Left lung (tissue), 10 donors: ENCODE data around the gene TST. TPM values are rescaled to one million over a fixed set of nuclear protein-coding genes. Genes with fewer than 3 reads are reported as not detected.

Experiments used
- ATAC-seq: fragments of 200-7000 bp; cut with Tn5 transposase; one replicate; pipeline ENCODE4 v1.9.1; 2020; ENCODE audit warnings: moderate library complexity
- DNase-seq, 4 donors: peaks; one replicate each; pipeline ENCODE4 v3.0.0-alpha.2; 2013 to 2020
- H3K27ac ChIP-seq, 2 donors: fragments of 200-600 bp; sonication (generic) in 1 of 2; one replicate each; pipeline versions ENCODE4 v1.5.0 to v1.8.0; 2020 to 2021
- H3K27me3 ChIP-seq, 2 donors: fragments of 200-600 bp; sonication (generic) in 1 of 2; one replicate each; pipeline versions ENCODE4 v1.5.0 to v1.8.0; 2020 to 2021
- H3K36me3 ChIP-seq, 2 donors: fragments of 200-600 bp; sonication (generic) in 1 of 2; one replicate each; pipeline versions ENCODE4 v1.5.0 to v1.8.0; 2020 to 2021
- H3K4me1 ChIP-seq, 2 donors: fragments of 200-600 bp; one replicate each; pipeline ENCODE4 v1.8.0; 2021
- H3K4me3 ChIP-seq, 2 donors: fragments of 200-600 bp; sonication (generic) in 1 of 2; one replicate each; pipeline versions ENCODE4 v1.5.0 to v1.8.0; 2020 to 2021; ENCODE audit warnings: mild to moderate bottlenecking in 1 of 2
- H3K9me3 ChIP-seq, 2 donors: fragments of 200-600 bp; sonication (generic) in 1 of 2; one replicate each; pipeline versions ENCODE4 v1.5.0 to v1.8.0; 2020 to 2021
- intact Hi-C, 2 donors: fragments of 100-400 bp; cut with DNase I; formaldehyde crosslinking; loops; one replicate each; pipeline versions ENCODE4 v1.11.2 to v1.14.2; 2022
- polyA plus RNA-seq, 6 donors: library from polyadenylated mRNA; unstranded; fragments of 120-200 nt; gene quantifications; one replicate each; pipeline ENCODE4 v1.2.1, GENCODE V29; 2013; ENCODE audit not compliant: insufficient read length in 6 of 6
- total RNA-seq, 2 donors: library from RNA; stranded (reverse); fragmentation: NEBNext Ultra II Directional; extraction: Animal tissue kit (Norgen Biotek cat#: 25700); gene quantifications; one replicate each; pipeline ENCODE4 v1.2.1, GENCODE V29; 2021
- TF ChIP-seq, protein P1 (sequence below), 2 donors: fragments of 200-600 bp; sonication (generic) in 1 of 2; IDR thresholded peaks; one replicate each; pipeline versions ENCODE4 v1.5.0 to v1.8.0; 2021; ENCODE audit warnings: antibody characterized with exemption in 2 of 2
- donor health status: DM: no; HTN: yes; CAD: no.
- donor health status: DM: no; HTN: no; CAD: no.

TST gene
- total and polyA plus RNA-seq, 8 donors, result 14.7 to 52.0 (median 23.5) TPM

GRCh38 chr22:37058917-37059701, 39.9 kb upstream of the TST start:
- Histone ChIP-seq H3K27me3 (no peaks in the 10 kb centered on the region), H3K9me3 (no peaks in the 10 kb centered on the region), H3K4me1 (no peaks in the 10 kb centered on the region), H3K36me3 (peaks cover 0 to 58% of the 10 kb centered on the region in 2 donors), H3K27ac (no peak overlapping the region), H3K4me3 (no peak overlapping the region)
- DNase-seq (no peak), ATAC-seq (no peak)
- TF ChIP-seq, protein P1, sequence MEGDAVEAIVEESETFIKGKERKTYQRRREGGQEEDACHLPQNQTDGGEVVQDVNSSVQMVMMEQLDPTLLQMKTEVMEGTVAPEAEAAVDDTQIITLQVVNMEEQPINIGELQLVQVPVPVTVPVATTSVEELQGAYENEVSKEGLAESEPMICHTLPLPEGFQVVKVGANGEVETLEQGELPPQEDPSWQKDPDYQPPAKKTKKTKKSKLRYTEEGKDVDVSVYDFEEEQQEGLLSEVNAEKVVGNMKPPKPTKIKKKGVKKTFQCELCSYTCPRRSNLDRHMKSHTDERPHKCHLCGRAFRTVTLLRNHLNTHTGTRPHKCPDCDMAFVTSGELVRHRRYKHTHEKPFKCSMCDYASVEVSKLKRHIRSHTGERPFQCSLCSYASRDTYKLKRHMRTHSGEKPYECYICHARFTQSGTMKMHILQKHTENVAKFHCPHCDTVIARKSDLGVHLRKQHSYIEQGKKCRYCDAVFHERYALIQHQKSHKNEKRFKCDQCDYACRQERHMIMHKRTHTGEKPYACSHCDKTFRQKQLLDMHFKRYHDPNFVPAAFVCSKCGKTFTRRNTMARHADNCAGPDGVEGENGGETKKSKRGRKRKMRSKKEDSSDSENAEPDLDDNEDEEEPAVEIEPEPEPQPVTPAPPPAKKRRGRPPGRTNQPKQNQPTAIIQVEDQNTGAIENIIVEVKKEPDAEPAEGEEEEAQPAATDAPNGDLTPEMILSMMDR (IDR thresholded peaks at IDR 0.05), result no peak
- intact Hi-C loops, result no loop called here

GRCh38 chr22:37057796-37058510, 38.7 kb upstream of the TST start:
- intact Hi-C loops, result no loop called here

DNA sequence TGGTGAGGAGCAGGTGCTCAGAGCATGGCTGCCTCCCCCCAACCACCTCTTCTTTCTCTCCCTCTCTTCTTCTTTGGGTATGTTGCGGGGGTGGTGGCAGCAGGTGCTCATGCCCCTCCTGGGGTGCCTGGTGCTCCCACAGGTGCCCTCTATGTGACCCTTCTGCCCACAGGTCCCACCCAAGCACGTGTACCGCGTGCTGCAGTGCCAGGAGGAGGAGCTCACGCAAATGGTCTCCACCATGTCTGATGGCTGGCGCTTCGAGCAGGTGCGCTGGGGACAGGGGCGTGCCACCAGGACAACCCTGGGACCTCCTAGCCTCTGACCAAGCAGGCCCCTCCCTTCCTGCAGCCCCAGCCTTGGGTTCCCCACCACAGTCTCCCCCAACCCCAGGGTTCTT, 38.0 kb upstream of the TST start:
- no peak for ATAC-seq
- intact Hi-C loops, result no loop called here

More at GRCh38 chr22:37057796-37058510, 38.7 kb upstream of the TST start:
- H3K36me3 ChIP-seq, result peaks cover 0 to 58% of the 10 kb centered on the region in 2 donors
- ATAC-seq (no peak), DNase-seq (no peak)
- H3K27ac ChIP-seq, result no peak overlapping the region
- H3K4me1 ChIP-seq, result peaks cover 0 to 3% of the 10 kb centered on the region in 2 donors
- H3K4me3 ChIP-seq, result no peak overlapping the region
- H3K9me3 ChIP-seq, result no peaks in the 10 kb centered on the region
- H3K27me3 ChIP-seq, result no peaks in the 10 kb centered on the region
- TF ChIP-seq, protein P1 (IDR thresholded peaks at IDR 0.05), result no peak

GRCh38 chr22:37056246-37056645, 37.0 kb upstream of the TST start:
- Histone ChIP-seq H3K27ac (no peak overlapping the region), H3K4me1 (peaks cover 7 to 20% of the 10 kb centered on the region in 2 donors), H3K4me3 (no peak overlapping the region), H3K27me3 (peaks cover 0 to 15% of the 10 kb centered on the region in 2 donors), H3K9me3 (no peaks in the 10 kb centered on the region), H3K36me3 (peaks cover 0 to 50% of the 10 kb centered on the region in 2 donors)
- TF ChIP-seq, protein P1 (IDR thresholded peaks at IDR 0.05), result no peak
- ATAC-seq (no peak), DNase-seq (no peak)
- intact Hi-C loops, result no loop called here

More for the DNA sequence above, 38.0 kb upstream of the TST start:
- Histone ChIP-seq H3K27ac (no peak overlapping the region), H3K4me3 (no peak overlapping the region), H3K9me3 (no peaks in the 10 kb centered on the region), H3K36me3 (peaks cover 0 to 58% of the 10 kb centered on the region in 2 donors), H3K27me3 (peaks cover 0 to 5% of the 10 kb centered on the region in 2 donors), H3K4me1 (peaks cover 4 to 10% of the 10 kb centered on the region in 2 donors)
- TF ChIP-seq, protein P1 (IDR thresholded peaks at IDR 0.05), result no peak
- no peak for DNase-seq
